ENCODE measurements around the gene ATXN1. TPM values are rescaled to one million over a fixed set of nuclear protein-coding genes. Genes with fewer than 3 reads are reported as not detected.

ATXN1 gene
- total and polyA plus RNA-seq, 2 of the 8 experiments (the other 6 are each of a cell fraction or from before 2014, with no cell fraction given) = 1.6 to 4.0 TPM

DNA sequence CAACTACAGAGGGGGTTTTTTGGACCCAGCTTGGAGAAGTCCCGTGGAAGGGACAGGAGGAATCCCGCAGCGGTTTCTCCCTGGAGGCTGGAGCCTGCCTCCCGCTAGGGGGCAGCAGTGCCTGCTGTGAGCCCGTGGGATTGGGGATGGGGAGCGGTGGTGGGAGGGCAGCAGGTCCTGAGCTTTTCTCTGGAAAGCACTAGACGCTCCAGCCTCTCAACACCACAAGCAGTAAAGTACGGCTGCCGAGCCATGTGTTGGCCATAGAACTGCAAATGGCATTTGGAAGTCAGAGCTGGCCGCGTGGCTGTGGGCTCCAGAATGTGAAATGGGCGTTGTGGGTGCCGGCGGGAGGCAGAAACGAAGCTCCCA is 475.1 kb downstream of the ATXN1 start (continued):
- TF ChIP-seq, protein P1, sequence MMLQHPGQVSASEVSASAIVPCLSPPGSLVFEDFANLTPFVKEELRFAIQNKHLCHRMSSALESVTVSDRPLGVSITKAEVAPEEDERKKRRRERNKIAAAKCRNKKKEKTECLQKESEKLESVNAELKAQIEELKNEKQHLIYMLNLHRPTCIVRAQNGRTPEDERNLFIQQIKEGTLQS (IDR thresholded peaks at IDR 0.05; ENCODE audit: insufficient read depth, low read depth, low read length) = no peak
- no peak for TF ChIP-seq JUND (IDR thresholded peaks at IDR 0.05; ENCODE audit: low read length)
